ENCODE results near the gene RCOR1.

GRCh38 chr14:102734436-102734835, 142.0 kb downstream of the RCOR1 start:
- TF ChIP-seq, protein P1, sequence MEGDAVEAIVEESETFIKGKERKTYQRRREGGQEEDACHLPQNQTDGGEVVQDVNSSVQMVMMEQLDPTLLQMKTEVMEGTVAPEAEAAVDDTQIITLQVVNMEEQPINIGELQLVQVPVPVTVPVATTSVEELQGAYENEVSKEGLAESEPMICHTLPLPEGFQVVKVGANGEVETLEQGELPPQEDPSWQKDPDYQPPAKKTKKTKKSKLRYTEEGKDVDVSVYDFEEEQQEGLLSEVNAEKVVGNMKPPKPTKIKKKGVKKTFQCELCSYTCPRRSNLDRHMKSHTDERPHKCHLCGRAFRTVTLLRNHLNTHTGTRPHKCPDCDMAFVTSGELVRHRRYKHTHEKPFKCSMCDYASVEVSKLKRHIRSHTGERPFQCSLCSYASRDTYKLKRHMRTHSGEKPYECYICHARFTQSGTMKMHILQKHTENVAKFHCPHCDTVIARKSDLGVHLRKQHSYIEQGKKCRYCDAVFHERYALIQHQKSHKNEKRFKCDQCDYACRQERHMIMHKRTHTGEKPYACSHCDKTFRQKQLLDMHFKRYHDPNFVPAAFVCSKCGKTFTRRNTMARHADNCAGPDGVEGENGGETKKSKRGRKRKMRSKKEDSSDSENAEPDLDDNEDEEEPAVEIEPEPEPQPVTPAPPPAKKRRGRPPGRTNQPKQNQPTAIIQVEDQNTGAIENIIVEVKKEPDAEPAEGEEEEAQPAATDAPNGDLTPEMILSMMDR (IDR thresholded peaks at IDR 0.05; ENCODE audit: poor library complexity): no peak
- no peak for TF ChIP-seq EZH2 (IDR thresholded peaks at IDR 0.05; ENCODE audit: borderline replicate concordance)

Measured in hepatocyte (in vitro differentiated cells).